Sigmoid colon (tissue), 4 donors: ENCODE results near the gene FHOD3.

Experiments
- CTCF ChIP-seq, 4 experiments: fragments of 450-650 bp in 3 of 4; fragments of 200-600 bp in 1 of 4; IDR thresholded peaks; one replicate each; pipeline ENCODE4 v1.5.1; 2016 to 2019; ENCODE audit warnings: antibody characterized with exemption in 4 of 4, mild to moderate bottlenecking in 3 of 4, moderate library complexity in 2 of 4
- EP300 ChIP-seq, 4 donors: sonication (generic); formaldehyde crosslinking; IDR thresholded peaks; one replicate each; pipeline ENCODE4 v1.6.1; 2017; ENCODE audit warnings: antibody characterized with exemption in 4 of 4
- POLR2A ChIP-seq, 2 donors: fragments of 450-650 bp; IDR thresholded peaks; one replicate each; pipeline ENCODE4 v1.6.1; 2016; ENCODE audit warnings: antibody characterized with exemption in 2 of 2, mild to moderate bottlenecking in 2 of 2, moderate library complexity in 2 of 2
- POLR2AphosphoS5 ChIP-seq, 4 donors: sonication (generic); formaldehyde crosslinking; IDR thresholded peaks; one replicate each; pipeline ENCODE4 v1.6.1; 2017; ENCODE audit warnings: antibody characterized with exemption in 4 of 4

- no peak for TF ChIP-seq CTCF (IDR thresholded peaks at IDR 0.05)
- no peak for TF ChIP-seq POLR2A (IDR thresholded peaks at IDR 0.05)
- TF ChIP-seq EP300 (IDR thresholded peaks at IDR 0.05) = no peak
- TF ChIP-seq POLR2AphosphoS5 (IDR thresholded peaks at IDR 0.05) = no peak
Observed at GRCh38 chr18:36545821-36546427, 248.4 kb downstream of the FHOD3 start.
